CD4-positive, alpha-beta memory T cell (primary cell): ENCODE results near the gene JCHAIN. TPM values are rescaled to one million over a fixed set of nuclear protein-coding genes. Genes with fewer than 3 reads are reported as not detected.

Source experiments
- CTCF ChIA-PET: fragments of 350-600 bp; sonication (Branson Sonifier 250); formaldehyde crosslinking; loops from one replicate; lab custom pipeline; 2021; ENCODE audit warnings: inconsistent platforms; ENCODE audit not compliant: partially characterized antibody; lab: Charles Lee
- POLR2A ChIA-PET: fragments of 350-600 bp; sonication (Branson Sonifier 250); formaldehyde crosslinking; loops from one replicate; lab custom pipeline; 2021; ENCODE audit not compliant: partially characterized antibody; lab: Charles Lee
- DNase-seq, 5 donors: peaks; one replicate each; pipeline versions ENCODE4 v3.0.0 to v3.0.0-alpha.2; 2020 to 2022; ENCODE audit warnings: mixed read lengths in 1 of 5
- H3K27ac ChIP-seq: one replicate; pipeline ENCODE4 v1.7.0; 2013; ENCODE audit warnings: low read depth, low read length
- H3K27me3 ChIP-seq: 2 replicates; pipeline ENCODE4 v1.7.0; 2013; ENCODE audit warnings: mild to moderate bottlenecking, low read length, moderate library complexity; ENCODE audit not compliant: insufficient read depth
- H3K36me3 ChIP-seq: 2 replicates; pipeline ENCODE4 v1.7.0; 2013; ENCODE audit warnings: mild to moderate bottlenecking, low read length, moderate library complexity; ENCODE audit not compliant: insufficient read depth
- H3K4me1 ChIP-seq: 2 replicates; pipeline ENCODE4 v1.7.0; 2013; ENCODE audit warnings: mild to moderate bottlenecking, low read length, moderate library complexity; ENCODE audit not compliant: insufficient read depth
- H3K4me3 ChIP-seq, 2 donors: one replicate each; pipeline ENCODE4 v1.7.0; 2013; ENCODE audit warnings: low read length in 2 of 2, mild to moderate bottlenecking in 1 of 2
- H3K9me3 ChIP-seq, 2 donors: one replicate each; pipeline ENCODE4 v1.7.0; 2013; ENCODE audit warnings: low read length in 2 of 2, control low read depth in 1 of 2; ENCODE audit not compliant: control insufficient read depth in 1 of 2
- H3K27ac Mint-ChIP-seq, 7 donors: one replicate each; pipeline ENCODE4 v1.8.0; 2020 to 2021; ENCODE audit warnings: mixed read lengths in 7 of 7, mild to moderate bottlenecking in 6 of 7, inconsistent platforms in 3 of 7, moderate library complexity in 3 of 7
- H3K27me3 Mint-ChIP-seq, 2 donors: one replicate each; pipeline ENCODE4 v1.8.0; 2020 to 2021; ENCODE audit warnings: mixed read lengths in 2 of 2
- H3K36me3 Mint-ChIP-seq, 2 donors: one replicate each; pipeline ENCODE4 v1.8.0; 2020 to 2021; ENCODE audit warnings: mixed read lengths in 2 of 2, inconsistent platforms in 1 of 2, mild to moderate bottlenecking in 1 of 2
- H3K4me1 Mint-ChIP-seq, 4 donors: one replicate each; pipeline ENCODE4 v1.8.0; 2020 to 2021; ENCODE audit warnings: mixed read lengths in 4 of 4, mild to moderate bottlenecking in 1 of 4
- H3K4me3 Mint-ChIP-seq, 8 donors: one replicate each; pipeline ENCODE4 v1.8.0; 2020 to 2021; ENCODE audit warnings: mixed read lengths in 8 of 8, mild to moderate bottlenecking in 7 of 8, moderate library complexity in 6 of 8, inconsistent platforms in 3 of 8
- H3K9me3 Mint-ChIP-seq, 8 donors: one replicate each; pipeline ENCODE4 v1.8.0; 2020 to 2021; ENCODE audit warnings: mixed read lengths in 8 of 8, mild to moderate bottlenecking in 5 of 8, inconsistent platforms in 3 of 8, moderate library complexity in 1 of 8
- intact Hi-C: fragments of 100-400 bp; cut with micrococcal nuclease; formaldehyde crosslinking; loops from one replicate; pipeline ENCODE4 v1.15.1; 2023
- polyA plus RNA-seq, 2 donors: library from polyadenylated mRNA; unstranded; fragments of 300-500 nt; fragmentation: Illumina TruSeq; gene quantifications; one replicate each; pipeline ENCODE4 v1.2.3, GENCODE V29; 2021
- total RNA-seq, 2 experiments: library from RNA; stranded (reverse); gene quantifications; one replicate each; pipeline ENCODE4 v1.2.3, GENCODE V29; 2021

The JCHAIN gene
- total and polyA plus RNA-seq, 4 experiments from 2014 or later, result 1.3 to 51.8 TPM; not detected in 2

GRCh38 chr4:70614184-70614555, 52.1 kb downstream of the JCHAIN start:
- peaks cover 13 to 24% of the 10 kb centered on the region in 2 donors for H3K27me3 Mint-ChIP-seq
- intact Hi-C loops, result no loop called here
- H3K4me3 ChIP-seq, result no peak overlapping the region
- no peaks in the 10 kb centered on the region for H3K9me3 ChIP-seq
- H3K36me3 ChIP-seq, result no peaks in the 10 kb centered on the region
- no peak overlapping the region for H3K4me3 Mint-ChIP-seq
- POLR2A ChIA-PET, result no interaction called here
- H3K27me3 ChIP-seq, result peaks cover 5% of the 10 kb centered on the region
- H3K27ac Mint-ChIP-seq, result no peak overlapping the region
- peaks cover 0 to 6% (median 0%) of the 10 kb centered on the region in 8 donors for H3K9me3 Mint-ChIP-seq
- CTCF ChIA-PET, result interaction anchor here (1.6 kb wide), 1 partner anchor 12 kb away, joined by 6 read pairs; no protein-coding TSS in a partner anchor
- H3K4me1 Mint-ChIP-seq, result peaks cover 11 to 13% (median 12%) of the 10 kb centered on the region in 4 donors
- no peaks in the 10 kb centered on the region for H3K4me1 ChIP-seq
- DNase-seq, result no peak
- no peak overlapping the region for H3K27ac ChIP-seq
- H3K36me3 Mint-ChIP-seq, result no peaks in the 10 kb centered on the region

GRCh38 chr4:70613306-70614183, 52.8 kb downstream of the JCHAIN start:
- intact Hi-C loops, result no loop called here
- H3K27me3 ChIP-seq, result peaks cover 5% of the 10 kb centered on the region
- H3K27me3 Mint-ChIP-seq, result peaks cover 12 to 24% of the 10 kb centered on the region in 2 donors
- peaks cover 0 to 3% (median 0%) of the 10 kb centered on the region in 8 donors for H3K9me3 Mint-ChIP-seq
- H3K4me1 ChIP-seq, result no peaks in the 10 kb centered on the region
- no peaks in the 10 kb centered on the region for H3K36me3 Mint-ChIP-seq
- POLR2A ChIA-PET, result no interaction called here
- no peak for DNase-seq
- H3K27ac ChIP-seq, result no peak overlapping the region
- H3K9me3 ChIP-seq, result no peaks in the 10 kb centered on the region
- H3K4me3 ChIP-seq, result no peak overlapping the region
- H3K36me3 ChIP-seq, result no peaks in the 10 kb centered on the region
- H3K27ac Mint-ChIP-seq, result no peak overlapping the region
- peaks cover 11 to 13% (median 12%) of the 10 kb centered on the region in 4 donors for H3K4me1 Mint-ChIP-seq
- CTCF ChIA-PET, result interaction anchor here (1.6 kb wide), 1 partner anchor 11 kb away, joined by 6 read pairs; no protein-coding TSS in a partner anchor
- peak overlapping the region in 2 of 8 donors; percentile 9 to 50 for H3K4me3 Mint-ChIP-seq

GRCh38 chr4:70608324-70608723, 58.0 kb downstream of the JCHAIN start:
- H3K36me3 Mint-ChIP-seq, result no peaks in the 10 kb centered on the region
- Histone ChIP-seq H3K36me3 (no peaks in the 10 kb centered on the region), H3K27ac (no peak overlapping the region), H3K27me3 (no peaks in the 10 kb centered on the region), H3K4me3 (no peak overlapping the region), H3K4me1 (no peaks in the 10 kb centered on the region), H3K9me3 (no peaks in the 10 kb centered on the region)
- H3K4me1 Mint-ChIP-seq, result peaks cover 4 to 5% (median 4%) of the 10 kb centered on the region in 4 donors
- CTCF ChIA-PET, result no interaction called here
- no peak overlapping the region for H3K4me3 Mint-ChIP-seq
- H3K9me3 Mint-ChIP-seq, result no peaks in the 10 kb centered on the region
- intact Hi-C loops, result no loop called here
- H3K27me3 Mint-ChIP-seq, result peaks cover 11 to 21% of the 10 kb centered on the region in 2 donors
- no peak overlapping the region for H3K27ac Mint-ChIP-seq
- no peak for DNase-seq
- POLR2A ChIA-PET, result no interaction called here

GRCh38 chr4:70607334-70607853, 58.9 kb downstream of the JCHAIN start:
- Mint-ChIP-seq H3K4me1 (no peaks in the 10 kb centered on the region), H3K27ac (no peak overlapping the region), H3K4me3 (no peak overlapping the region), H3K9me3 (no peaks in the 10 kb centered on the region), H3K27me3 (peaks cover 7 to 15% of the 10 kb centered on the region in 2 donors), H3K36me3 (no peaks in the 10 kb centered on the region)
- Histone ChIP-seq H3K9me3 (no peaks in the 10 kb centered on the region), H3K27me3 (no peaks in the 10 kb centered on the region), H3K36me3 (no peaks in the 10 kb centered on the region), H3K4me3 (no peak overlapping the region), H3K27ac (no peak overlapping the region), H3K4me1 (no peaks in the 10 kb centered on the region)
- ChIA-PET CTCF (interaction anchor here (1.1 kb wide), 1 partner anchor 81 kb away, joined by 3 read pairs; the partner anchor contains the start of gene UTP3), POLR2A (no interaction called here)
- no peak for DNase-seq
- intact Hi-C loops, result no loop called here

GRCh38 chr4:70606459-70606858, 59.8 kb downstream of the JCHAIN start:
- no peaks in the 10 kb centered on the region for H3K9me3 Mint-ChIP-seq
- H3K27me3 Mint-ChIP-seq, result peaks cover 4 to 14% of the 10 kb centered on the region in 2 donors
- Histone ChIP-seq H3K9me3 (no peaks in the 10 kb centered on the region), H3K27me3 (no peaks in the 10 kb centered on the region), H3K27ac (no peak overlapping the region), H3K4me1 (no peaks in the 10 kb centered on the region), H3K36me3 (no peaks in the 10 kb centered on the region), H3K4me3 (no peak overlapping the region)
- intact Hi-C loops, result no loop called here
- no peak overlapping the region for H3K27ac Mint-ChIP-seq
- POLR2A ChIA-PET, result no interaction called here
- no peaks in the 10 kb centered on the region for H3K36me3 Mint-ChIP-seq
- no peaks in the 10 kb centered on the region for H3K4me1 Mint-ChIP-seq
- no peak overlapping the region for H3K4me3 Mint-ChIP-seq
- CTCF ChIA-PET, result interaction anchor here (1.1 kb wide), 1 partner anchor 82 kb away, joined by 3 read pairs; the partner anchor contains the start of gene UTP3
- no peak for DNase-seq

Other genes starting within 250 kb of the JCHAIN start
- gene MUC7, start 194.3 kb downstream of the JCHAIN start, total RNA-seq, result not detected
- not detected for gene MUC7, start 194.3 kb downstream of the JCHAIN start, polyA plus RNA-seq
- gene AMTN, start 147.9 kb downstream of the JCHAIN start, total RNA-seq, result not detected
- gene AMTN, start 147.9 kb downstream of the JCHAIN start, polyA plus RNA-seq, result not detected
- not detected for gene AMBN, start 74.3 kb downstream of the JCHAIN start, total RNA-seq
- gene AMBN, start 74.3 kb downstream of the JCHAIN start, polyA plus RNA-seq, result not detected
- not detected for gene ENAM, start 37.8 kb downstream of the JCHAIN start, total RNA-seq
- not detected for gene ENAM, start 37.8 kb downstream of the JCHAIN start, polyA plus RNA-seq
- 10 to 100 TPM; 43.2 to 45.3 TPM for gene UTP3, start 22.0 kb upstream of the JCHAIN start, total RNA-seq
- 10 to 100 TPM in 1 of 2 donors, 1 to 10 TPM in 1; 4.7 to 17.2 TPM for gene UTP3, start 22.0 kb upstream of the JCHAIN start, polyA plus RNA-seq
- 10 to 100 TPM; 36.2 TPM for gene RUFY3, start 55.5 kb upstream of the JCHAIN start, total RNA-seq
- 1 to 10 TPM; 3.3 to 9.2 TPM for gene RUFY3, start 55.5 kb upstream of the JCHAIN start, polyA plus RNA-seq
- 10 to 100 TPM; 47.0 to 54.3 TPM for gene GRSF1, start 173.4 kb upstream of the JCHAIN start, total RNA-seq
- gene GRSF1, start 173.4 kb upstream of the JCHAIN start, polyA plus RNA-seq, result 10 to 100 TPM; 74.3 to 96.0 TPM
- 10 to 100 TPM; 10.2 to 10.8 TPM for gene MOB1B, start 235.9 kb upstream of the JCHAIN start, total RNA-seq
- gene MOB1B, start 235.9 kb upstream of the JCHAIN start, polyA plus RNA-seq, result 1 to 10 TPM in 1 of 2 donors, under 1 TPM in 1; 0.58 to 1.7 TPM